Epithelial cell of proximal tubule (primary cell): ENCODE data around the gene TMCC2. TPM values are rescaled to one million over a fixed set of nuclear protein-coding genes. Genes with fewer than 3 reads are reported as not detected.

Experiments
- DNase-seq: peaks from one replicate; pipeline ENCODE4 v3.0.0-alpha.2; 2011; ENCODE audit warnings: low read depth
- H3K4me3 ChIP-seq: 2 replicates; pipeline ENCODE4 v1.5.1; 2011; ENCODE audit warnings: low read depth, mild to moderate bottlenecking, low read length
- total RNA-seq: library from RNA; depleted of rRNA; stranded (reverse); fragments of >200 nt; gene quantifications from 2 replicates; pipeline ENCODE4 v1.2.3, GENCODE V29; 2015
- TF ChIP-seq, protein P1 (sequence below): conservative IDR thresholded peaks from 2 replicates; pipeline ENCODE4 v1.5.1; 2012; ENCODE audit warnings: low read depth, mild to moderate bottlenecking, low read length

The TMCC2 gene
- total RNA-seq, 1 donor from 2014 or later: 5.0 TPM

DNA sequence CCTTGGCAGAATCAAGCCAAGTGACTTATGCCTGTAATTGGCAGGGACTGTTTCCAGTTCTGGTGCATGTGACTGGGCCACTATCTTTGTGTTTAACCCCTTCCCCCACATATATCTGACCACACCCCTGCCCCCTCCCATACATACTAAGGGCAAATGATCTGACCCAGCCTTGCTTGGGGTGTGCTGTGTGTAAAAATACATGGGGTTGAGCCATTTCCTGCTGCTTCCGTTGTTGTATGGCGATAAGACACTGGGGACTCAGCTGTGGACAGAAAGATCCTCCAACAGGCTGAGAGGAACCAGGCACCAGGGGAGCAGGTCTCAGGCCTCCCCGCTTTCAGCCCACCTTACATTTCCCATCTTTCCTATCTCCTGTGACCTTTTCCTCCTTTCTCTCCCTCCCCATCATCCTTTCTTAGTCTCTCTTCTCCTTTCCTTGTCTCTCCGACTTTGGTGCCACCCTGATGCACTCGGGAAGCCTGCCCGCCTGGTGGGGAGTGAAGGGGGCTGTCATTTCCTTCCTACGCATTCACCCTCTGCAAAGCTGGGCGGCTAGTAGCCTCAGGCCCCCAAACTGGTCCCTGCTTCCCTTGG is 39.7 kb downstream of the TMCC2 start:
- TF ChIP-seq, protein P1, sequence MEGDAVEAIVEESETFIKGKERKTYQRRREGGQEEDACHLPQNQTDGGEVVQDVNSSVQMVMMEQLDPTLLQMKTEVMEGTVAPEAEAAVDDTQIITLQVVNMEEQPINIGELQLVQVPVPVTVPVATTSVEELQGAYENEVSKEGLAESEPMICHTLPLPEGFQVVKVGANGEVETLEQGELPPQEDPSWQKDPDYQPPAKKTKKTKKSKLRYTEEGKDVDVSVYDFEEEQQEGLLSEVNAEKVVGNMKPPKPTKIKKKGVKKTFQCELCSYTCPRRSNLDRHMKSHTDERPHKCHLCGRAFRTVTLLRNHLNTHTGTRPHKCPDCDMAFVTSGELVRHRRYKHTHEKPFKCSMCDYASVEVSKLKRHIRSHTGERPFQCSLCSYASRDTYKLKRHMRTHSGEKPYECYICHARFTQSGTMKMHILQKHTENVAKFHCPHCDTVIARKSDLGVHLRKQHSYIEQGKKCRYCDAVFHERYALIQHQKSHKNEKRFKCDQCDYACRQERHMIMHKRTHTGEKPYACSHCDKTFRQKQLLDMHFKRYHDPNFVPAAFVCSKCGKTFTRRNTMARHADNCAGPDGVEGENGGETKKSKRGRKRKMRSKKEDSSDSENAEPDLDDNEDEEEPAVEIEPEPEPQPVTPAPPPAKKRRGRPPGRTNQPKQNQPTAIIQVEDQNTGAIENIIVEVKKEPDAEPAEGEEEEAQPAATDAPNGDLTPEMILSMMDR: no peak
- H3K4me3 ChIP-seq: no peak overlapping the region

GRCh38 chr1:205268846-205269680 is 41.3 kb downstream of the TMCC2 start:
- DNase-seq: no peak
- TF ChIP-seq, protein P1: no peak
- no peak overlapping the region for H3K4me3 ChIP-seq

More for the DNA sequence above, 39.7 kb downstream of the TMCC2 start:
- no peak for DNase-seq

GRCh38 chr1:205269711-205270110 is 42.0 kb downstream of the TMCC2 start:
- TF ChIP-seq, protein P1: no peak
- H3K4me3 ChIP-seq: no peak overlapping the region
- DNase-seq: no peak

DNA sequence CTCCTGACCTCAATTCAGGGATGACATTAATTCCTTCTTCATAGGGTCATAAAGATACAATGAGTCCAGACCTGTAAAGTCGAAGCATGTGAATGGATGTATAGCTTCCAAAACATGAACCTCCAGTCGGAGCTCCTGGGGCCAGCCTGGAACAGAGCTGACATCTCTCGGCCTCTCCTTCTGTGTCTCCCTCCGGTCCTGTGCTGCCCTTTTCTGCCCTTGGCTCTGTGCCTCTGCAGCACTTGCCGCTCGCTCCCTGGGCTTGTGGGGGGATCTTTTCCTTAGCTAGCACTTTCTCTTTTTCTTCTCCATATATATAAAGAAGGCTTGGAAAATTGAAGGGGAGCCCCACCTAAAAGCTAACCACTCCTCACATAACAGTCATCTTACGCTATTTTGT is 42.5 kb downstream of the TMCC2 start:
- no peak for DNase-seq
- TF ChIP-seq, protein P1: no peak
- no peak overlapping the region for H3K4me3 ChIP-seq

DNA sequence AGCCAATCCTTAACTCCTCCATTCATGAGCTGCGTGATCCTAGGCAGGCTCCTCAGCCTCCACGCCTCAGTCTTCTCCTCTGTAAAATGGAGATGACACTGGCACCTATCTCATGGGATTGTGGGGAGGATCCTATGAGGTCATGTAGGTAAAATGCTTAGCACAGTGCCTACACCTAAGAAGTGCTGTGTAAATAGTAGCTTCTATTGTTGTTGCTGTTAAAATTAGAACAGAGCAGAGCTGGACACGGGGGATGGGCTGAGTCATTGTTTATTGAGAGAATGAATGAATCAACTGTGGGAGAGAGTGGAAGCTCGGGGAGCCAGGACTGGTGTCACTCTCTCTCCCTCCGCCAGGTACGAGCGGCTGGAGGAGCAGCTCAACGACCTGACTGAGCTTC is 43.0 kb downstream of the TMCC2 start:
- no peak for DNase-seq
- TF ChIP-seq, protein P1: no peak

GRCh38 chr1:205271277-205271676 is 43.5 kb downstream of the TMCC2 start:
- H3K4me3 ChIP-seq: no peak overlapping the region
- TF ChIP-seq, protein P1: peak; percentile 29
- DNase-seq: no peak

More for the DNA sequence above, 43.0 kb downstream of the TMCC2 start:
- H3K4me3 ChIP-seq: no peak overlapping the region
